H1 (cell line): ENCODE data around the gene MED17. TPM values are rescaled to one million over a fixed set of nuclear protein-coding genes. Genes with fewer than 3 reads are reported as not detected.

Experiments used
- ASH2L ChIP-seq: fragments of 200-600, 300-600 bp; sonication (generic); IDR thresholded peaks from one replicate; pipeline ENCODE4 v1.7.1; 2017; ENCODE audit warnings: low read length
- KDM1A ChIP-seq: fragments of 200-600, 300-600 bp; sonication (generic); IDR thresholded peaks from 2 replicates; pipeline ENCODE4 v1.7.1; 2016; ENCODE audit warnings: mild to moderate bottlenecking, low read length, borderline replicate concordance
- KDM4A ChIP-seq: IDR thresholded peaks from one replicate; pipeline ENCODE4 v1.7.1; 2012; ENCODE audit warnings: low read depth, mild to moderate bottlenecking, moderate library complexity, low read length, inconsistent platforms; ENCODE audit not compliant: severe bottlenecking
- RFX5 ChIP-seq: IDR thresholded peaks from 2 replicates; pipeline ENCODE4 v1.6.1; 2011; ENCODE audit warnings: low read depth, low read length, improper control_type of control experiment, borderline replicate concordance
- RXRA ChIP-seq: IDR thresholded peaks from 2 replicates; pipeline ENCODE4 v1.6.1; 2011; ENCODE audit warnings: low read depth, mild to moderate bottlenecking, low read length, moderate library complexity; ENCODE audit not compliant: insufficient read depth
- SRF ChIP-seq: IDR thresholded peaks from 2 replicates; pipeline ENCODE4 v1.6.1; 2011; ENCODE audit warnings: mild to moderate bottlenecking, low read depth, low read length, moderate library complexity
- YY1 ChIP-seq: IDR thresholded peaks from 2 replicates; pipeline ENCODE4 v1.6.1; 2011; ENCODE audit warnings: low read depth, mild to moderate bottlenecking, low read length
- ZNF274 ChIP-seq: IDR thresholded peaks from 2 replicates; pipeline ENCODE4 v1.7.0; 2012; ENCODE audit warnings: low read length, borderline replicate concordance; ENCODE audit errors: extremely low read depth
- polyA plus RNA-seq, 7 experiments: library from polyadenylated mRNA; depleted of rRNA in 3 of 7; stranded (reverse) in 5 of 7; unstranded in 2 of 7; fragments of >200 nt in 5 of 7; fragments of 200-250 nt in 2 of 7; gene quantifications; 1 replicate in 5 of 7; 2 replicates in 1 of 7; 4 replicates in 1 of 7; pipeline versions ENCODE4 v1.2.1 to v1.2.3, GENCODE V29; 2011 to 2013; ENCODE audit warnings: missing spikeins in 2 of 7, mixed read lengths in 2 of 7
- total RNA-seq: library from RNA; stranded (reverse); fragmentation: NEBNext Ultra II Directional; extraction: Animal tissue kit (Norgen Biotek cat#: 25700); gene quantifications from 2 replicates; pipeline ENCODE4 v1.2.1, GENCODE V29; 2021
- TF ChIP-seq, protein P1 (sequence below): fragments of 300-600 bp; sonication (generic); IDR thresholded peaks from 2 replicates; pipeline ENCODE4 v1.7.1; 2012; ENCODE audit warnings: low read length, moderate library complexity, mild to moderate bottlenecking, inconsistent platforms; ENCODE audit not compliant: insufficient replicate concordance
- TF ChIP-seq, protein P2 (sequence below), 3 experiments: IDR thresholded peaks; 1 replicate in 2 of 3; 2 replicates in 1 of 3; pipeline versions ENCODE4 v1.5.1 to v1.6.1; 2011; ENCODE audit warnings: low read length in 3 of 3, mild to moderate bottlenecking in 3 of 3, inconsistent platforms in 2 of 3, low read depth in 1 of 3, moderate library complexity in 1 of 3; ENCODE audit not compliant: insufficient read depth in 1 of 3; ENCODE audit errors: control extremely low read depth in 1 of 3

The MED17 gene
- total and polyA plus RNA-seq, 2 of the 8 experiments (the other 6 are each of a cell fraction or from before 2014, with no cell fraction given), result 8.8 to 33.7 TPM

DNA sequence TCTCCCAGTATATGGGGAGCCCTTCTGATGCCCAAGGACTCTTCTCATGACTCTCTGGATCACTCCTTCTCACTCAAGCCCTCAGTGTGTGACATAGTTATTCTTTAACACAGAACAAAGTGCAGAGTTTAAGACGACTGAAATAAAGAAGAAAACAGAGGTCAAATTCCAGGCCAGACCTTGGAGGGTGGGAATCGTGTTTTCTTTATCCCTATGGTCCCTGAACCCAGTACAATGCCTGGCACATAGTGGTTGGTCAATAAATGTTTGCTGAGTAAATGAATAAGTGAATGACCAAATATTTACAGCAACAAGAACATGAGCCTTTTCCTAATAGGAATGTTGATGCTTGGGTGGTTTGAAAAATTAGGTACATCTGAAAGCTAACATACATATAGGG, 37.5 kb downstream of the MED17 start (continued):
- TF ChIP-seq, protein P1, sequence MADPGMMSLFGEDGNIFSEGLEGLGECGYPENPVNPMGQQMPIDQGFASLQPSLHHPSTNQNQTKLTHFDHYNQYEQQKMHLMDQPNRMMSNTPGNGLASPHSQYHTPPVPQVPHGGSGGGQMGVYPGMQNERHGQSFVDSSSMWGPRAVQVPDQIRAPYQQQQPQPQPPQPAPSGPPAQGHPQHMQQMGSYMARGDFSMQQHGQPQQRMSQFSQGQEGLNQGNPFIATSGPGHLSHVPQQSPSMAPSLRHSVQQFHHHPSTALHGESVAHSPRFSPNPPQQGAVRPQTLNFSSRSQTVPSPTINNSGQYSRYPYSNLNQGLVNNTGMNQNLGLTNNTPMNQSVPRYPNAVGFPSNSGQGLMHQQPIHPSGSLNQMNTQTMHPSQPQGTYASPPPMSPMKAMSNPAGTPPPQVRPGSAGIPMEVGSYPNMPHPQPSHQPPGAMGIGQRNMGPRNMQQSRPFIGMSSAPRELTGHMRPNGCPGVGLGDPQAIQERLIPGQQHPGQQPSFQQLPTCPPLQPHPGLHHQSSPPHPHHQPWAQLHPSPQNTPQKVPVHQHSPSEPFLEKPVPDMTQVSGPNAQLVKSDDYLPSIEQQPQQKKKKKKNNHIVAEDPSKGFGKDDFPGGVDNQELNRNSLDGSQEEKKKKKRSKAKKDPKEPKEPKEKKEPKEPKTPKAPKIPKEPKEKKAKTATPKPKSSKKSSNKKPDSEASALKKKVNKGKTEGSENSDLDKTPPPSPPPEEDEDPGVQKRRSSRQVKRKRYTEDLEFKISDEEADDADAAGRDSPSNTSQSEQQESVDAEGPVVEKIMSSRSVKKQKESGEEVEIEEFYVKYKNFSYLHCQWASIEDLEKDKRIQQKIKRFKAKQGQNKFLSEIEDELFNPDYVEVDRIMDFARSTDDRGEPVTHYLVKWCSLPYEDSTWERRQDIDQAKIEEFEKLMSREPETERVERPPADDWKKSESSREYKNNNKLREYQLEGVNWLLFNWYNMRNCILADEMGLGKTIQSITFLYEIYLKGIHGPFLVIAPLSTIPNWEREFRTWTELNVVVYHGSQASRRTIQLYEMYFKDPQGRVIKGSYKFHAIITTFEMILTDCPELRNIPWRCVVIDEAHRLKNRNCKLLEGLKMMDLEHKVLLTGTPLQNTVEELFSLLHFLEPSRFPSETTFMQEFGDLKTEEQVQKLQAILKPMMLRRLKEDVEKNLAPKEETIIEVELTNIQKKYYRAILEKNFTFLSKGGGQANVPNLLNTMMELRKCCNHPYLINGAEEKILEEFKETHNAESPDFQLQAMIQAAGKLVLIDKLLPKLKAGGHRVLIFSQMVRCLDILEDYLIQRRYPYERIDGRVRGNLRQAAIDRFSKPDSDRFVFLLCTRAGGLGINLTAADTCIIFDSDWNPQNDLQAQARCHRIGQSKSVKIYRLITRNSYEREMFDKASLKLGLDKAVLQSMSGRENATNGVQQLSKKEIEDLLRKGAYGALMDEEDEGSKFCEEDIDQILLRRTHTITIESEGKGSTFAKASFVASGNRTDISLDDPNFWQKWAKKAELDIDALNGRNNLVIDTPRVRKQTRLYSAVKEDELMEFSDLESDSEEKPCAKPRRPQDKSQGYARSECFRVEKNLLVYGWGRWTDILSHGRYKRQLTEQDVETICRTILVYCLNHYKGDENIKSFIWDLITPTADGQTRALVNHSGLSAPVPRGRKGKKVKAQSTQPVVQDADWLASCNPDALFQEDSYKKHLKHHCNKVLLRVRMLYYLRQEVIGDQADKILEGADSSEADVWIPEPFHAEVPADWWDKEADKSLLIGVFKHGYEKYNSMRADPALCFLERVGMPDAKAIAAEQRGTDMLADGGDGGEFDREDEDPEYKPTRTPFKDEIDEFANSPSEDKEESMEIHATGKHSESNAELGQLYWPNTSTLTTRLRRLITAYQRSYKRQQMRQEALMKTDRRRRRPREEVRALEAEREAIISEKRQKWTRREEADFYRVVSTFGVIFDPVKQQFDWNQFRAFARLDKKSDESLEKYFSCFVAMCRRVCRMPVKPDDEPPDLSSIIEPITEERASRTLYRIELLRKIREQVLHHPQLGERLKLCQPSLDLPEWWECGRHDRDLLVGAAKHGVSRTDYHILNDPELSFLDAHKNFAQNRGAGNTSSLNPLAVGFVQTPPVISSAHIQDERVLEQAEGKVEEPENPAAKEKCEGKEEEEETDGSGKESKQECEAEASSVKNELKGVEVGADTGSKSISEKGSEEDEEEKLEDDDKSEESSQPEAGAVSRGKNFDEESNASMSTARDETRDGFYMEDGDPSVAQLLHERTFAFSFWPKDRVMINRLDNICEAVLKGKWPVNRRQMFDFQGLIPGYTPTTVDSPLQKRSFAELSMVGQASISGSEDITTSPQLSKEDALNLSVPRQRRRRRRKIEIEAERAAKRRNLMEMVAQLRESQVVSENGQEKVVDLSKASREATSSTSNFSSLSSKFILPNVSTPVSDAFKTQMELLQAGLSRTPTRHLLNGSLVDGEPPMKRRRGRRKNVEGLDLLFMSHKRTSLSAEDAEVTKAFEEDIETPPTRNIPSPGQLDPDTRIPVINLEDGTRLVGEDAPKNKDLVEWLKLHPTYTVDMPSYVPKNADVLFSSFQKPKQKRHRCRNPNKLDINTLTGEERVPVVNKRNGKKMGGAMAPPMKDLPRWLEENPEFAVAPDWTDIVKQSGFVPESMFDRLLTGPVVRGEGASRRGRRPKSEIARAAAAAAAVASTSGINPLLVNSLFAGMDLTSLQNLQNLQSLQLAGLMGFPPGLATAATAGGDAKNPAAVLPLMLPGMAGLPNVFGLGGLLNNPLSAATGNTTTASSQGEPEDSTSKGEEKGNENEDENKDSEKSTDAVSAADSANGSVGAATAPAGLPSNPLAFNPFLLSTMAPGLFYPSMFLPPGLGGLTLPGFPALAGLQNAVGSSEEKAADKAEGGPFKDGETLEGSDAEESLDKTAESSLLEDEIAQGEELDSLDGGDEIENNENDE, result no peak
- TF ChIP-seq RXRA, result no peak
- no peak for TF ChIP-seq ZNF274
- TF ChIP-seq KDM4A, result no peak
- no peak for TF ChIP-seq YY1
- TF ChIP-seq KDM1A, result no peak
- no peak for TF ChIP-seq RFX5
- TF ChIP-seq, protein P2, sequence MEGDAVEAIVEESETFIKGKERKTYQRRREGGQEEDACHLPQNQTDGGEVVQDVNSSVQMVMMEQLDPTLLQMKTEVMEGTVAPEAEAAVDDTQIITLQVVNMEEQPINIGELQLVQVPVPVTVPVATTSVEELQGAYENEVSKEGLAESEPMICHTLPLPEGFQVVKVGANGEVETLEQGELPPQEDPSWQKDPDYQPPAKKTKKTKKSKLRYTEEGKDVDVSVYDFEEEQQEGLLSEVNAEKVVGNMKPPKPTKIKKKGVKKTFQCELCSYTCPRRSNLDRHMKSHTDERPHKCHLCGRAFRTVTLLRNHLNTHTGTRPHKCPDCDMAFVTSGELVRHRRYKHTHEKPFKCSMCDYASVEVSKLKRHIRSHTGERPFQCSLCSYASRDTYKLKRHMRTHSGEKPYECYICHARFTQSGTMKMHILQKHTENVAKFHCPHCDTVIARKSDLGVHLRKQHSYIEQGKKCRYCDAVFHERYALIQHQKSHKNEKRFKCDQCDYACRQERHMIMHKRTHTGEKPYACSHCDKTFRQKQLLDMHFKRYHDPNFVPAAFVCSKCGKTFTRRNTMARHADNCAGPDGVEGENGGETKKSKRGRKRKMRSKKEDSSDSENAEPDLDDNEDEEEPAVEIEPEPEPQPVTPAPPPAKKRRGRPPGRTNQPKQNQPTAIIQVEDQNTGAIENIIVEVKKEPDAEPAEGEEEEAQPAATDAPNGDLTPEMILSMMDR (IDR thresholded peaks at IDR 0.05; ENCODE audit: control extremely low read depth in 1 of 3, insufficient read depth in 1 of 3, low read depth in 1 of 3, low read length in 3 of 3), result no peak
- TF ChIP-seq ASH2L, result no peak
- TF ChIP-seq SRF, result no peak
